HepG2 (cell line): ENCODE measurements around the gene UMPS. TPM values are rescaled to one million over a fixed set of nuclear protein-coding genes. Genes with fewer than 3 reads are reported as not detected.
A peak's percentile ranks its signal among the peaks of the same experiment; 100 is the strongest.

Source experiments
- BCLAF1 ChIP-seq: fragments of 450-650 bp; IDR thresholded peaks from 2 replicates; pipeline ENCODE4 v1.6.1; 2017; ENCODE audit warnings: mild to moderate bottlenecking
- DMTF1 ChIP-seq: sonication (generic); formaldehyde crosslinking; IDR thresholded peaks from 2 replicates; pipeline ENCODE4 v1.4.0; 2020; ENCODE audit warnings: mild to moderate bottlenecking, missing genetic modification reagents
- ETV5 ChIP-seq: IDR thresholded peaks from 2 replicates; pipeline ENCODE4 v1.6.1; 2018; ENCODE audit warnings: missing biosample characterization, missing genetic modification reagents, inconsistent platforms, borderline replicate concordance
- FOXK1 ChIP-seq: sonication (generic); formaldehyde crosslinking; IDR thresholded peaks from 2 replicates; pipeline ENCODE4 v1.4.0; 2020; ENCODE audit warnings: low read depth, missing genetic modification reagents, borderline replicate concordance
- FOXP4 ChIP-seq: sonication (generic); formaldehyde crosslinking; IDR thresholded peaks from 2 replicates; pipeline ENCODE4 v1.4.0; 2020; ENCODE audit warnings: missing genetic modification reagents
- HDAC2 ChIP-seq: sonication (generic); formaldehyde crosslinking; IDR thresholded peaks from 2 replicates; pipeline ENCODE4 v1.4.0; 2020; ENCODE audit warnings: missing genetic modification reagents
- RXRB ChIP-seq: IDR thresholded peaks from 2 replicates; pipeline ENCODE4 v1.6.1; 2016; ENCODE audit warnings: borderline replicate concordance, missing genetic modification reagents, missing compliant biosample characterization
- YEATS4 ChIP-seq: sonication (generic); formaldehyde crosslinking; IDR thresholded peaks from 2 replicates; pipeline ENCODE4 v1.4.0; 2020; ENCODE audit warnings: missing genetic modification reagents, borderline replicate concordance
- ZNF264 ChIP-seq: sonication (generic); formaldehyde crosslinking; IDR thresholded peaks from 2 replicates; pipeline ENCODE4 v1.4.0; 2020; ENCODE audit warnings: missing genetic modification reagents
- ZNF503 ChIP-seq: sonication (generic); formaldehyde crosslinking; IDR thresholded peaks from 2 replicates; pipeline ENCODE4 v1.4.0; 2020; ENCODE audit warnings: missing genetic modification reagents
- ZNF580 ChIP-seq: IDR thresholded peaks from 2 replicates; pipeline ENCODE4 v1.6.1; 2016; ENCODE audit warnings: low read depth, borderline replicate concordance
- ZNF687 ChIP-seq: sonication (generic); formaldehyde crosslinking; IDR thresholded peaks from 2 replicates; pipeline ENCODE4 v1.5.1; 2020; ENCODE audit warnings: mild to moderate bottlenecking, missing genetic modification reagents, moderate library complexity
- polyA plus RNA-seq, 8 experiments: library from polyadenylated mRNA; depleted of rRNA in 3 of 8; stranded (reverse) in 7 of 8; unstranded in 1 of 8; fragments of >200 nt; fragmentation: Illumina TruSeq in 4 of 8; extraction: Trizol in 4 of 8; gene quantifications; 2 replicates each; pipeline versions ENCODE4 v1.2.1 to v1.2.3, GENCODE V29; 2011 to 2016; ENCODE audit warnings: low read depth in 4 of 8, missing spikeins in 1 of 8, mixed read lengths in 1 of 8; ENCODE audit not compliant: insufficient read depth in 1 of 8
- total RNA-seq, 5 experiments: library from RNA; depleted of rRNA; stranded (reverse); fragments of >200 nt; fragmentation: Illumina TruSeq; extraction: Trizol; gene quantifications; 2 replicates each; pipeline ENCODE4 v1.2.3, GENCODE V29; 2016; ENCODE audit warnings: low read depth in 1 of 5

Gene UMPS
- total and polyA plus RNA-seq, 2 of the 13 experiments (the other 11 are each of a cell fraction or from before 2014, with no cell fraction given), result 52.7 to 74.2 TPM

GRCh38 chr3:124688581-124689454, 41.4 kb upstream of the UMPS start (continued):
- TF ChIP-seq BCLAF1 (no peak), ZNF264 (CRISPR knock-in tag) (no peak), ETV5 (CRISPR knock-in tag) (peak; percentile 54; the same call in 1 of the 2 replicates), FOXK1 (CRISPR knock-in tag) (no peak), ZNF687 (CRISPR knock-in tag) (no peak), FOXP4 (0 out of 2 replicates have a peak, but pooled peaks have one; percentile 31), HDAC2 (CRISPR knock-in tag) (peak; percentile 36; the same call in 1 of the 2 replicates), DMTF1 (CRISPR knock-in tag) (no peak), YEATS4 (CRISPR knock-in tag) (peak; percentile 33; the same call in 1 of the 2 replicates), ZNF580 (CRISPR knock-in tag) (0 out of 2 replicates have a peak, but pooled peaks have one; percentile 55), ZNF503 (0 out of 2 replicates have a peak, but pooled peaks have one; percentile 34), RXRB (CRISPR knock-in tag) (peak; percentile 42; the same call in 1 of the 2 replicates)
